Astrocyte (in vitro differentiated cells and primary cell): Measurements from ENCODE around the gene HAPSTR1. TPM values are rescaled to one million over a fixed set of nuclear protein-coding genes. Genes with fewer than 3 reads are reported as not detected.

Experiments
- DNase-seq: peaks from one replicate; pipeline ENCODE4 v3.0.0-alpha.2; 2010; ENCODE audit warnings: low read depth
- FAIRE-seq: peaks from 2 replicates; lab custom pipeline; 2011; peaks lifted over from hg19 to GRCh38; lab: Jason Lieb, UNC
- H2AFZ ChIP-seq: 2 replicates; pipeline ENCODE4 v1.6.0; 2012; ENCODE audit warnings: low read depth, low read length, inconsistent platforms
- H3K27ac ChIP-seq: 2 replicates; pipeline ENCODE4 v1.5.1; 2011; ENCODE audit warnings: low read depth, low read length, inconsistent platforms
- H3K27me3 ChIP-seq: 2 replicates; pipeline ENCODE4 v1.6.0; 2011; ENCODE audit warnings: low read length, inconsistent platforms; ENCODE audit not compliant: insufficient read depth
- H3K36me3 ChIP-seq: 2 replicates; pipeline ENCODE4 v1.5.1; 2011; ENCODE audit warnings: low read length, inconsistent platforms; ENCODE audit not compliant: insufficient read depth
- H3K4me1 ChIP-seq: 2 replicates; pipeline ENCODE4 v1.5.1; 2011; ENCODE audit warnings: low read length, inconsistent platforms; ENCODE audit not compliant: insufficient read depth
- H3K4me2 ChIP-seq: 2 replicates; pipeline ENCODE4 v1.6.0; 2012; ENCODE audit warnings: low read length, inconsistent platforms
- H3K4me3 ChIP-seq: 2 replicates; pipeline ENCODE4 v1.5.1; 2011; ENCODE audit warnings: low read depth, mild to moderate bottlenecking, low read length, inconsistent platforms; ENCODE audit not compliant: insufficient read depth
- H3K79me2 ChIP-seq: 2 replicates; pipeline ENCODE4 v1.6.0; 2012; ENCODE audit warnings: mild to moderate bottlenecking, low read length, inconsistent platforms; ENCODE audit not compliant: insufficient read depth
- H3K9ac ChIP-seq: 2 replicates; pipeline ENCODE4 v1.6.0; 2012; ENCODE audit warnings: mild to moderate bottlenecking, low read length, inconsistent platforms
- H3K9me3 ChIP-seq: 2 replicates; pipeline ENCODE4 v1.5.1; 2012; ENCODE audit warnings: low read depth, mild to moderate bottlenecking, low read length, inconsistent platforms; ENCODE audit not compliant: insufficient read depth
- H4K20me1 ChIP-seq: 2 replicates; pipeline ENCODE4 v1.6.0; 2012; ENCODE audit warnings: low read length, inconsistent platforms; ENCODE audit not compliant: insufficient read depth
- H3K27ac Mint-ChIP-seq: one replicate; pipeline ENCODE4 v1.8.0; 2021; ENCODE audit warnings: mild to moderate bottlenecking, mixed read lengths; ENCODE audit not compliant: unreplicated experiment
- H3K27me3 Mint-ChIP-seq: one replicate; pipeline ENCODE4 v1.8.0; 2021; ENCODE audit warnings: low read depth, mixed read lengths; ENCODE audit not compliant: unreplicated experiment
- H3K36me3 Mint-ChIP-seq: one replicate; pipeline ENCODE4 v1.8.0; 2021; ENCODE audit warnings: low read depth, mixed read lengths; ENCODE audit not compliant: unreplicated experiment
- H3K4me1 Mint-ChIP-seq: one replicate; pipeline ENCODE4 v1.8.0; 2021; ENCODE audit warnings: low read depth, mixed read lengths; ENCODE audit not compliant: unreplicated experiment
- H3K4me3 Mint-ChIP-seq: one replicate; pipeline ENCODE4 v1.8.0; 2021; ENCODE audit warnings: mild to moderate bottlenecking, moderate library complexity, mixed read lengths; ENCODE audit not compliant: unreplicated experiment
- H3K9me3 Mint-ChIP-seq: one replicate; pipeline ENCODE4 v1.8.0; 2021; ENCODE audit warnings: mild to moderate bottlenecking, mixed read lengths; ENCODE audit not compliant: unreplicated experiment
- CTCF ChIP-seq: IDR thresholded peaks from 2 replicates; pipeline ENCODE4 v1.5.1; 2011; ENCODE audit warnings: low read depth, mild to moderate bottlenecking, inconsistent platforms, low read length, moderate library complexity; ENCODE audit not compliant: insufficient read depth
- EZH2 ChIP-seq: IDR thresholded peaks from 2 replicates; pipeline ENCODE4 v1.6.1; 2012; ENCODE audit warnings: mild to moderate bottlenecking, low read length, inconsistent platforms; ENCODE audit not compliant: insufficient read depth
- total RNA-seq: library from RNA; stranded (reverse); gene quantifications from 2 replicates; pipeline ENCODE4 v1.2.1, GENCODE V29; 2021

The HAPSTR1 gene
- total RNA-seq, 1 donor from 2014 or later = 99.5 TPM

- Histone ChIP-seq H3K9me3 (no peaks in the 10 kb centered on the region), H3K9ac (no peak overlapping the region), H4K20me1 (peaks cover 88% of the 10 kb centered on the region), H3K4me3 (no peak overlapping the region), H3K27ac (peak overlapping the region; percentile 5), H3K27me3 (no peaks in the 10 kb centered on the region), H3K4me1 (peaks cover 35% of the 10 kb centered on the region), H2AFZ (no peak overlapping the region), H3K4me2 (no peak overlapping the region), H3K36me3 (peaks cover 16% of the 10 kb centered on the region), H3K79me2 (peaks cover 80% of the 10 kb centered on the region)
- no peak for DNase-seq
- Mint-ChIP-seq H3K36me3 (peaks cover 15% of the 10 kb centered on the region), H3K4me1 (peaks cover 43% of the 10 kb centered on the region), H3K9me3 (no peaks in the 10 kb centered on the region), H3K27ac (peak overlapping the region; percentile 30), H3K4me3 (no peak overlapping the region), H3K27me3 (no peaks in the 10 kb centered on the region)
- FAIRE-seq = no peak
- TF ChIP-seq EZH2 (no peak), CTCF (no peak)
Measured at GRCh38 chr16:9124908-9125584, 33.6 kb downstream of the HAPSTR1 start.

GRCh38 chr16:9125658-9126505 is 34.4 kb downstream of the HAPSTR1 start:
- H3K4me3 ChIP-seq = no peak overlapping the region
- H3K4me1 Mint-ChIP-seq = peaks cover 45% of the 10 kb centered on the region
- peak overlapping the region; percentile 56 for H3K9ac ChIP-seq
- H3K9me3 ChIP-seq = no peaks in the 10 kb centered on the region
- H3K79me2 ChIP-seq = peaks cover 72% of the 10 kb centered on the region
- peaks cover 15% of the 10 kb centered on the region for H3K36me3 Mint-ChIP-seq
- FAIRE-seq (no peak), DNase-seq (no peak)
- peak overlapping the region; percentile 78 for H3K27ac Mint-ChIP-seq
- H3K4me1 ChIP-seq = peaks cover 33% of the 10 kb centered on the region
- TF ChIP-seq EZH2 (no peak), CTCF (no peak)
- H3K4me2 ChIP-seq = no peak overlapping the region
- H3K9me3 Mint-ChIP-seq = no peaks in the 10 kb centered on the region
- peak overlapping the region; percentile 5 for H3K27ac ChIP-seq
- H3K4me3 Mint-ChIP-seq = peak overlapping the region; percentile 65
- no peaks in the 10 kb centered on the region for H3K27me3 ChIP-seq
- peaks cover 16% of the 10 kb centered on the region for H3K36me3 ChIP-seq
- H3K27me3 Mint-ChIP-seq = no peaks in the 10 kb centered on the region
- H4K20me1 ChIP-seq = peaks cover 83% of the 10 kb centered on the region
- H2AFZ ChIP-seq = no peak overlapping the region
